ENCODE measurements around the gene LPP. TPM values are rescaled to one million over a fixed set of nuclear protein-coding genes. Genes with fewer than 3 reads are reported as not detected.

LPP gene
- total RNA-seq, 3 donors from 2014 or later, result 15.5 to 19.2 (median 16.5) TPM

- no peaks in the 10 kb centered on the region for H3K27me3 Mint-ChIP-seq (ENCODE audit: low read depth)
- H3K4me1 Mint-ChIP-seq (ENCODE audit: low read depth), result peaks cover 22% of the 10 kb centered on the region
- peak; percentile 88 to 96 for ATAC-seq
- DNase-seq, result no peak
- peaks cover 13% of the 10 kb centered on the region for H3K36me3 Mint-ChIP-seq (ENCODE audit: insufficient read depth)
- no peaks in the 10 kb centered on the region for H3K9me3 Mint-ChIP-seq
- no peak overlapping the region for H3K4me3 Mint-ChIP-seq
Measured at GRCh38 chr3:188683032-188683521, 529.1 kb downstream of the LPP start.

- no peak overlapping the region for H3K4me3 Mint-ChIP-seq
- peaks cover 30% of the 10 kb centered on the region for H3K4me1 Mint-ChIP-seq (ENCODE audit: low read depth)
- H3K36me3 Mint-ChIP-seq (ENCODE audit: insufficient read depth), result peaks cover 13% of the 10 kb centered on the region
- H3K9me3 Mint-ChIP-seq, result no peaks in the 10 kb centered on the region
- ATAC-seq, result no peak
- DNase-seq, result no peak
- H3K27me3 Mint-ChIP-seq (ENCODE audit: low read depth), result no peaks in the 10 kb centered on the region
Measured at GRCh38 chr3:188684276-188684675, 530.3 kb downstream of the LPP start.

DNA sequence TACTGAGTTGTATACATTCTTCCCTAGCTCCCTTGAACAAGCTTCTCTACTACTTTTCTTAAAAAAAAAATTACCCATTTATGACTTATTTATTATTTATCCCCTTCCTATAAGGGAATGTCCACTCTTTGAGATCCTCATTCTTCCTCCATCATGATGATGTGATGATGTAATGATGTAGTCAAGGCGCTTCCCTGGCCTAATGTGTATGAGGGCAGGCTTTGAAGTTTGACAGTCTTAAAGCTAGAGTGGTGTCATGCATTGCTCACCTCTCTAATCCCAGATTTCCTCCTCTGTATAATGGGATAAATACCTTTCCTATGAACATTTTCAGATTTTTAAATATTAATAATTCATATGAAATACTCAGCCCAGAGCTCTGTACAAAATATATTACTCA is 531.8 kb downstream of the LPP start:
- no peak overlapping the region for H3K4me3 Mint-ChIP-seq
- peaks cover 8% of the 10 kb centered on the region for H3K36me3 Mint-ChIP-seq (ENCODE audit: insufficient read depth)
- no peak for DNase-seq
- no peaks in the 10 kb centered on the region for H3K27me3 Mint-ChIP-seq (ENCODE audit: low read depth)
- ATAC-seq, result no peak
- H3K4me1 Mint-ChIP-seq (ENCODE audit: low read depth), result peaks cover 30% of the 10 kb centered on the region
- no peaks in the 10 kb centered on the region for H3K9me3 Mint-ChIP-seq

- DNase-seq (no peak), ATAC-seq (no peak)
- H3K4me1 Mint-ChIP-seq (ENCODE audit: low read depth), result peaks cover 30% of the 10 kb centered on the region
- peaks cover 8% of the 10 kb centered on the region for H3K36me3 Mint-ChIP-seq (ENCODE audit: insufficient read depth)
- H3K27me3 Mint-ChIP-seq (ENCODE audit: low read depth), result no peaks in the 10 kb centered on the region
- H3K4me3 Mint-ChIP-seq, result no peak overlapping the region
- H3K9me3 Mint-ChIP-seq, result no peaks in the 10 kb centered on the region
Measured at GRCh38 chr3:188686324-188686723, 532.4 kb downstream of the LPP start.

- Mint-ChIP-seq H3K4me1 (ENCODE audit: low read depth) (peaks cover 28% of the 10 kb centered on the region), H3K9me3 (no peaks in the 10 kb centered on the region), H3K4me3 (no peak overlapping the region), H3K27me3 (ENCODE audit: low read depth) (no peaks in the 10 kb centered on the region), H3K36me3 (ENCODE audit: insufficient read depth) (peaks cover 6% of the 10 kb centered on the region)
- no peak for ATAC-seq
- no peak for DNase-seq
Measured at GRCh38 chr3:188687389-188687788, 533.4 kb downstream of the LPP start.

DNA sequence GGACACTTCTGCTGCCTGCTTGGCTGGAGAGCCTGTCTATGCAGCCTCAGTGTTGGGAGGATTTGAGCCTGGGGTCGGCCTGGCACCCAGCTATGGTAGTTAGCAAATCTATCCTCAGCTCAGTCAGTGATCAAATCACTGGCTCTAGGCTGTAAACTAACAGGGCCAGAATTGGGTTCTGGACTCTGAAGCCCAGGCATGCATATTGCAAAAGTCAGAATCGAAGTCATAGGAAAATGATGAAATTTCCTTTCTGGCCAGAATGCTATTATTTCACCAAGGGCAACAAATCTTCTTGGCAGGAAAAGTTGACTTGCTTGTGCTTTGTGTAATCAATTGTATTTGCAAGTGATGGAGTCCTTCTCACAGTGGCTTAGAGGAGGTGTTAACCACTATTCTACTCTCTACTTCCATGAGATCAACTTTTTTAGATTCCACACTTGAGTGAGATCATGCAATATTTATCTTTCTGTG is 535.2 kb downstream of the LPP start:
- H3K4me1 Mint-ChIP-seq (ENCODE audit: low read depth), result peaks cover 24% of the 10 kb centered on the region
- no peaks in the 10 kb centered on the region for H3K27me3 Mint-ChIP-seq (ENCODE audit: low read depth)
- peaks cover 5% of the 10 kb centered on the region for H3K36me3 Mint-ChIP-seq (ENCODE audit: insufficient read depth)
- DNase-seq, result no peak
- no peak for ATAC-seq
- no peak overlapping the region for H3K4me3 Mint-ChIP-seq
- no peaks in the 10 kb centered on the region for H3K9me3 Mint-ChIP-seq

DNA sequence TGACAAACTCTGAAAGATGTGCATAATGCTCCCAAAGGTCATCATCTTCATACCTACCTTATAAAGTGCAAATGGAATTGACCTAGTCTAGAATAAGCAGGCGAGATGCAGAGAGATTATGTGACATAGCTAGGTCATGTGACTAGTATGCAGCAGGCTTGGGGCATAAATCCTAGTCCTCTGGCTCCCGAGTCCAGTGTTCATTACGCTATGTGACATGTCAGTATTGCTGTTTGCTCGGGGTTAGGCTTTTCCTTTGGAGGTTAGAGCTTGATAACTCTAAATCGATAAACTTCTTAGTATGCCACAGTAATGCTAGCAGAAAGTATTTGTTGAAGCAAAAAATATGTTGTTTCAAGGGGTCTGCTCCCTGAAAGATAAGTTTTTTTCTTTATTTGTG is 536.1 kb downstream of the LPP start:
- no peak for ATAC-seq

DNA sequence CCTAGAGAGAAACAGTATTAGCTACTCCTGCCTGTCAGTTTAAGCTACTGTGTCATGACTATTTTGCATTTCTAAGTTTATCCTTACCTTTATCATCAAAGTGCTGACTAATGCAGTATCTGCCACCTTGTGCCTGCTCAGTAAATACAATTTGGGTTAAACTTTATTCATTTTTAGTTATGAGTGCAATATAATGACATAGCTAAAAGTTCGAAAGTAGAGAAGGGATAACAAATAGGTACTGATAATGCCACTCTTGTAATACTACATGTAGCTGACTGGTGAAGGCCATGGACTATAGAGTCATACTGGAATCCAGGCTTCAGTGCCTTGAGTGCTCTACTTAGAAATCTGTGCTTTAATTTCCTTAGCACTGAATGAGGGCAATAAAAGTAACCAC is 537.0 kb downstream of the LPP start:
- Mint-ChIP-seq H3K4me3 (no peak overlapping the region), H3K9me3 (no peaks in the 10 kb centered on the region), H3K27me3 (ENCODE audit: low read depth) (no peaks in the 10 kb centered on the region), H3K36me3 (ENCODE audit: insufficient read depth) (no peaks in the 10 kb centered on the region), H3K4me1 (ENCODE audit: low read depth) (peaks cover 23% of the 10 kb centered on the region)
- DNase-seq (no peak), ATAC-seq (no peak)

More for the DNA sequence above, 536.1 kb downstream of the LPP start:
- Mint-ChIP-seq H3K9me3 (no peaks in the 10 kb centered on the region), H3K27me3 (ENCODE audit: low read depth) (no peaks in the 10 kb centered on the region), H3K4me3 (no peak overlapping the region), H3K36me3 (ENCODE audit: insufficient read depth) (peaks cover 3% of the 10 kb centered on the region), H3K4me1 (ENCODE audit: low read depth) (peaks cover 22% of the 10 kb centered on the region)
- DNase-seq, result no peak

GRCh38 chr3:188691665-188692064 is 537.7 kb downstream of the LPP start:
- ATAC-seq (no peak), DNase-seq (no peak)
- H3K4me1 Mint-ChIP-seq (ENCODE audit: low read depth), result peaks cover 18% of the 10 kb centered on the region
- no peaks in the 10 kb centered on the region for H3K9me3 Mint-ChIP-seq
- H3K36me3 Mint-ChIP-seq (ENCODE audit: insufficient read depth), result no peaks in the 10 kb centered on the region
- H3K4me3 Mint-ChIP-seq, result no peak overlapping the region
- no peaks in the 10 kb centered on the region for H3K27me3 Mint-ChIP-seq (ENCODE audit: low read depth)

GRCh38 chr3:188692700-188693099 is 538.7 kb downstream of the LPP start:
- Mint-ChIP-seq H3K27me3 (ENCODE audit: low read depth) (no peaks in the 10 kb centered on the region), H3K9me3 (no peaks in the 10 kb centered on the region), H3K36me3 (ENCODE audit: insufficient read depth) (no peaks in the 10 kb centered on the region), H3K4me1 (ENCODE audit: low read depth) (peaks cover 22% of the 10 kb centered on the region), H3K4me3 (no peak overlapping the region)
- ATAC-seq (no peak), DNase-seq (no peak)

GRCh38 chr3:188693435-188693834 is 539.5 kb downstream of the LPP start:
- DNase-seq, result no peak
- Mint-ChIP-seq H3K27me3 (ENCODE audit: low read depth) (no peaks in the 10 kb centered on the region), H3K4me1 (ENCODE audit: low read depth) (peaks cover 19% of the 10 kb centered on the region), H3K9me3 (no peaks in the 10 kb centered on the region), H3K4me3 (no peak overlapping the region), H3K36me3 (ENCODE audit: insufficient read depth) (no peaks in the 10 kb centered on the region)
- no peak for ATAC-seq

DNA sequence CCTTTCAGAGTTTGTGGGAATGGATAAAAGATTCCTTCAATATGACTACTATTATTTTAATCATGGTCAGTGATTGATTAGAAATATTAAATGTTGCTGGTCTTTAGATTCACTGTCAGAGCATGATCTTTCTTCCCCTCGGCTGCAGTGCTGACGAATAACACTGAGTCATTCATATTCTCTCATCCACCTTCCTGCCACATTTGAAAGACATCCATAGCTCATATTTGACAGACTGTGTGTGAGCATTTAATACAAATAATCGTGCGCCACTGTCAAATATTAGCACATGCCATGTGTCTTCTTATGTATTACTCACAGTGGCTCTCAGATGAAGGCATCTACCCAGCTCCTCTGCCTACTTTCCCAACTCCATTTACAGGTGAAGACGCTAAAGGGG is 541.3 kb downstream of the LPP start:
- Mint-ChIP-seq H3K4me1 (ENCODE audit: low read depth) (peaks cover 19% of the 10 kb centered on the region), H3K4me3 (no peak overlapping the region)
- no peak for ATAC-seq

DNA sequence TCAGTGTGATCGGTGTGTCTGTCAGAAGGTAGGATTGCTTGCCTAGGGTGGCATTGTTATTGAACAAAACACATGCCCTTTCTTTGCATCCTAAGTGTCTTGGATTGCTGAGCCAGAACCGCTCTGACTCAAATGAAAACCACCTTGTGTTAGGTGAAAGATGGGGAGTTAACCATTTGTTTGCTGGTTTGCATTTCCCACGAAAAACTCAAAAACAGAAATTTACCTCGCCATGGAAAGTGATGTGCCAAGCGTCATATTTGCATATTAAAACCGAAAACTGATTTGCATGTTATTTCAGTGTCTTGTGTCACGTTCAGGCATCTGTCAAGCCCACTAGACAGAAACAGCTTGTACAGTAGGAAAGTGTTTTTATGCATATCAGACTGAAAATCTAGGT is 543.2 kb downstream of the LPP start:
- H3K9me3 Mint-ChIP-seq, result no peaks in the 10 kb centered on the region
- ATAC-seq (peak; percentile 41 to 46), DNase-seq (no peak)
- H3K4me1 Mint-ChIP-seq (ENCODE audit: low read depth), result peaks cover 29% of the 10 kb centered on the region
- peaks cover 2% of the 10 kb centered on the region for H3K36me3 Mint-ChIP-seq (ENCODE audit: insufficient read depth)
- H3K4me3 Mint-ChIP-seq, result no peak overlapping the region
- H3K27me3 Mint-ChIP-seq (ENCODE audit: low read depth), result no peaks in the 10 kb centered on the region

More for the DNA sequence above, 541.3 kb downstream of the LPP start:
- no peak for DNase-seq
- Mint-ChIP-seq H3K36me3 (ENCODE audit: insufficient read depth) (peaks cover 2% of the 10 kb centered on the region), H3K9me3 (no peaks in the 10 kb centered on the region), H3K27me3 (ENCODE audit: low read depth) (no peaks in the 10 kb centered on the region)

GRCh38 chr3:188698436-188698835 is 544.5 kb downstream of the LPP start:
- peaks cover 29% of the 10 kb centered on the region for H3K4me1 Mint-ChIP-seq (ENCODE audit: low read depth)
- H3K9me3 Mint-ChIP-seq, result no peaks in the 10 kb centered on the region
- no peak overlapping the region for H3K4me3 Mint-ChIP-seq
- peaks cover 2% of the 10 kb centered on the region for H3K36me3 Mint-ChIP-seq (ENCODE audit: insufficient read depth)
- H3K27me3 Mint-ChIP-seq (ENCODE audit: low read depth), result no peaks in the 10 kb centered on the region
- ATAC-seq (no peak), DNase-seq (no peak)

- Mint-ChIP-seq H3K4me3 (no peak overlapping the region), H3K9me3 (no peaks in the 10 kb centered on the region), H3K36me3 (ENCODE audit: insufficient read depth) (peaks cover 12% of the 10 kb centered on the region), H3K4me1 (ENCODE audit: low read depth) (peaks cover 26% of the 10 kb centered on the region), H3K27me3 (ENCODE audit: low read depth) (no peaks in the 10 kb centered on the region)
- DNase-seq (no peak), ATAC-seq (peak; percentile 79 to 88)
Measured at GRCh38 chr3:188700501-188700900, 546.5 kb downstream of the LPP start.

GRCh38 chr3:188700918-188701317 is 547.0 kb downstream of the LPP start:
- peak; percentile 52 for ATAC-seq

More at GRCh38 chr3:188700918-188701317, 547.0 kb downstream of the LPP start:
- peaks cover 25% of the 10 kb centered on the region for H3K4me1 Mint-ChIP-seq (ENCODE audit: low read depth)
- H3K4me3 Mint-ChIP-seq, result no peak overlapping the region
- H3K9me3 Mint-ChIP-seq, result no peaks in the 10 kb centered on the region
- H3K36me3 Mint-ChIP-seq (ENCODE audit: insufficient read depth), result peaks cover 14% of the 10 kb centered on the region
- H3K27me3 Mint-ChIP-seq (ENCODE audit: low read depth), result no peaks in the 10 kb centered on the region
- no peak for DNase-seq
